IMR-90 (cell line): ENCODE data around the gene TIE1. TPM values are rescaled to one million over a fixed set of nuclear protein-coding genes. Genes with fewer than 3 reads are reported as not detected.

Experiments
- ATAC-seq: fragments of 200-7000 bp; cut with Tn5 transposase; 2 replicates; pipeline ENCODE4 v1.9.1; 2020; ENCODE audit warnings: low read depth, mild to moderate bottlenecking, moderate library complexity
- BruUV-seq: library from RNA; stranded (reverse); fragments of 400-500 nt; replicated peaks from 2 replicates; lab custom pipeline; 2021; lab: Mats Ljungman, UMichigan
- CTCF ChIA-PET: fragments of 300-600 bp; formaldehyde crosslinking; extraction: SDS; loops from one replicate; lab custom pipeline; 2021; ENCODE audit warnings: antibody characterized with exemption; lab: Yijun Ruan, JAX
- POLR2A ChIA-PET: fragments of 300-600 bp; sonication (Branson Sonifier 250); formaldehyde crosslinking; loops from one replicate; lab custom pipeline; 2022; ENCODE audit warnings: antibody characterized with exemption; ENCODE audit not compliant: unreplicated experiment; lab: Charles Lee
- DNase-seq: peaks from one replicate; pipeline ENCODE4 v3.0.0; 2013
- H2AFZ ChIP-seq: replicated peaks from 2 replicates; pipeline ENCODE3; 2013; ENCODE audit warnings: low read length, mild to moderate bottlenecking; ENCODE audit not compliant: poor library complexity
- H2AK5ac ChIP-seq: 2 replicates; pipeline ENCODE4 v1.6.1; 2013; ENCODE audit warnings: low read depth, low read length, inconsistent platforms
- H2AK9ac ChIP-seq: replicated peaks from 2 replicates; pipeline ENCODE3; 2013; ENCODE audit warnings: mild to moderate bottlenecking, low read depth, low read length, moderate library complexity; ENCODE audit not compliant: poor library complexity
- H2BK120ac ChIP-seq: 2 replicates; pipeline ENCODE4 v1.6.1; 2013; ENCODE audit warnings: low read depth, low read length, inconsistent platforms
- H2BK15ac ChIP-seq: 3 replicates; pipeline ENCODE4 v1.6.1; 2013; ENCODE audit warnings: low read depth, low read length, inconsistent platforms
- H2BK20ac ChIP-seq: 2 replicates; pipeline ENCODE4 v1.6.1; 2013; ENCODE audit warnings: low read depth, mild to moderate bottlenecking, inconsistent platforms, low read length, moderate library complexity
- H2BK5ac ChIP-seq: 2 replicates; pipeline ENCODE4 v1.6.1; 2013; ENCODE audit warnings: mild to moderate bottlenecking, low read depth, low read length, inconsistent platforms; ENCODE audit not compliant: poor library complexity, severe bottlenecking
- H3K14ac ChIP-seq: replicated peaks from 2 replicates; pipeline ENCODE4 v1.6.1; 2013; ENCODE audit warnings: low read depth, low read length, inconsistent platforms
- H3K18ac ChIP-seq: 2 replicates; pipeline ENCODE4 v1.6.1; 2013; ENCODE audit warnings: low read depth, low read length, control low read depth
- H3K23ac ChIP-seq: 2 replicates; pipeline ENCODE4 v1.6.1; 2013; ENCODE audit warnings: low read depth, low read length, inconsistent platforms
- H3K27ac ChIP-seq: 2 replicates; pipeline ENCODE4 v1.5.1; 2013; ENCODE audit warnings: mild to moderate bottlenecking, control low read depth, low read length; ENCODE audit not compliant: insufficient read depth
- H3K27me3 ChIP-seq: 2 replicates; pipeline ENCODE4 v1.6.1; 2013; ENCODE audit warnings: low read length; ENCODE audit not compliant: control insufficient read depth, insufficient read depth
- H3K36me3 ChIP-seq: 2 replicates; pipeline ENCODE4 v1.6.1; 2013; ENCODE audit warnings: low read length, mixed read lengths; ENCODE audit not compliant: control insufficient read depth, insufficient read depth
- H3K4ac ChIP-seq: 2 replicates; pipeline ENCODE4 v1.6.1; 2013; ENCODE audit warnings: low read depth, low read length, inconsistent platforms
- H3K4me1 ChIP-seq: 2 replicates; pipeline ENCODE4 v1.6.1; 2013; ENCODE audit warnings: low read length, mixed read lengths; ENCODE audit not compliant: control insufficient read depth, insufficient read depth
- H3K4me2 ChIP-seq: 2 replicates; pipeline ENCODE4 v1.6.1; 2013; ENCODE audit warnings: low read depth, mild to moderate bottlenecking, control low read depth, low read length, moderate library complexity
- H3K4me3 ChIP-seq: 2 replicates; pipeline ENCODE4 v1.5.1; 2013; ENCODE audit warnings: low read depth, mild to moderate bottlenecking, control low read depth, low read length, moderate library complexity; ENCODE audit not compliant: insufficient read depth
- H3K56ac ChIP-seq: 2 replicates; pipeline ENCODE4 v1.6.1; 2013; ENCODE audit warnings: low read length, inconsistent platforms; ENCODE audit not compliant: insufficient read depth; ENCODE audit errors: extremely low read depth
- H3K79me1 ChIP-seq, 2 experiments: 2 replicates each; pipeline ENCODE4 v1.6.1; 2013; ENCODE audit warnings: low read length in 2 of 2, inconsistent platforms in 1 of 2, low read depth in 1 of 2
- H3K9ac ChIP-seq: 2 replicates; pipeline ENCODE4 v1.6.1; 2013; ENCODE audit warnings: low read depth, low read length, control low read depth
- H3K9me1 ChIP-seq: 2 replicates; pipeline ENCODE4 v1.6.1; 2013; ENCODE audit warnings: low read length, inconsistent platforms; ENCODE audit not compliant: insufficient read depth
- H3K9me3 ChIP-seq: 2 replicates; pipeline ENCODE4 v1.6.1; 2013; ENCODE audit warnings: low read length; ENCODE audit not compliant: control insufficient read depth, insufficient read depth
- H4K20me1 ChIP-seq: 2 replicates; pipeline ENCODE4 v1.6.1; 2013; ENCODE audit warnings: low read length, inconsistent platforms; ENCODE audit not compliant: insufficient read depth
- H4K5ac ChIP-seq: 2 replicates; pipeline ENCODE4 v1.6.1; 2013; ENCODE audit warnings: mild to moderate bottlenecking, low read depth, low read length, control low read depth
- H4K8ac ChIP-seq, 2 experiments: 2 replicates each; pipeline ENCODE4 v1.6.1; 2013; ENCODE audit warnings: low read depth in 2 of 2, low read length in 2 of 2, control low read depth in 1 of 2, inconsistent platforms in 1 of 2
- H4K91ac ChIP-seq: 2 replicates; pipeline ENCODE4 v1.6.1; 2013; ENCODE audit warnings: low read depth, low read length, inconsistent platforms; ENCODE audit not compliant: insufficient read depth
- BHLHE40 ChIP-seq: fragments of 150-350 bp; IDR thresholded peaks from 2 replicates; pipeline ENCODE4 v1.6.1; 2016; ENCODE audit warnings: mild to moderate bottlenecking, low read depth, low read length
- CEBPB ChIP-seq: IDR thresholded peaks from 2 replicates; pipeline ENCODE4 v1.6.1; 2012; ENCODE audit warnings: low read depth, low read length, improper control_type of control experiment
- CHD1 ChIP-seq: IDR thresholded peaks from 2 replicates; pipeline ENCODE4 v1.6.1; 2012; ENCODE audit warnings: low read depth, low read length, improper control_type of control experiment
- CTCF ChIP-seq: conservative IDR thresholded peaks from 2 replicates; pipeline ENCODE4 v1.5.1; 2012; ENCODE audit warnings: mild to moderate bottlenecking, low read depth, low read length, improper control_type of control experiment
- FOS ChIP-seq: fragments of 150-350 bp; IDR thresholded peaks from 2 replicates; pipeline ENCODE4 v1.6.1; 2016; ENCODE audit warnings: low read depth, low read length
- MAZ ChIP-seq: IDR thresholded peaks from 2 replicates; pipeline ENCODE4 v1.6.1; 2012; ENCODE audit warnings: low read depth, mild to moderate bottlenecking, low read length, improper control_type of control experiment, moderate library complexity, borderline replicate concordance
- RAD21 ChIP-seq: IDR thresholded peaks from 2 replicates; pipeline ENCODE4 v1.6.1; 2012; ENCODE audit warnings: low read length, improper control_type of control experiment
- RCOR1 ChIP-seq: IDR thresholded peaks from 2 replicates; pipeline ENCODE4 v1.6.1; 2012; ENCODE audit warnings: mild to moderate bottlenecking, low read length, improper control_type of control experiment; ENCODE audit not compliant: insufficient replicate concordance
- SMC3 ChIP-seq: fragments of 150-350 bp; IDR thresholded peaks from 2 replicates; pipeline ENCODE4 v1.6.1; 2016; ENCODE audit warnings: low read depth, mild to moderate bottlenecking, antibody characterized with exemption, low read length, moderate library complexity
- WGBS, 2 experiments: methylation state at CpG; one replicate each; pipeline versions ENCODE4 v1.1.5 to v1.1.7; 2013; ENCODE audit warnings: missing lambda C conversion rate in 2 of 2; ENCODE audit not compliant: insufficient read length in 1 of 2; ENCODE audit errors: extremely low coverage in 2 of 2; 5-methylcytosine and 5-hydroxymethylcytosine counted together
- dilution Hi-C: fragments of 300-500 bp; cut with HindIII; formaldehyde crosslinking; loops from one replicate; pipeline ENCODE4 v1.14.3; 2018; ENCODE audit warnings: low sequenced_read_pairs; ENCODE audit not compliant: unreplicated experiment
- in situ Hi-C: fragments of 300-500 bp; cut with MboI; formaldehyde crosslinking; loops from 3 replicates; pipeline ENCODE4 v1.14.3; 2019; ENCODE audit warnings: low sequenced_read_pairs, inconsistent platforms, mixed read lengths
- intact Hi-C: fragments of 100-400 bp; cut with micrococcal nuclease; formaldehyde crosslinking; loops from 2 replicates; pipeline ENCODE4 v1.10.0; 2022
- polyA plus RNA-seq, 3 experiments: library from polyadenylated mRNA; depleted of rRNA; stranded (reverse); fragments of >200 nt; gene quantifications; 2 replicates each; pipeline ENCODE4 v1.2.3, GENCODE V29; 2012; ENCODE audit warnings: low replicate concordance in 1 of 3
- total RNA-seq: library from RNA; depleted of rRNA; stranded (reverse); fragments of >200 nt; gene quantifications from 2 replicates; pipeline ENCODE4 v1.2.3, GENCODE V29; 2012
- TF ChIP-seq, protein P1 (sequence below): fragments of 150-350 bp; IDR thresholded peaks from 2 replicates; pipeline ENCODE4 v1.6.1; 2017; ENCODE audit warnings: mild to moderate bottlenecking, antibody characterized with exemption, low read length, low read depth

Gene TIE1
- total and polyA plus RNA-seq, 2 of the 4 experiments (the other 2 are of a cell fraction), result 2.3 to 7.5 TPM

GRCh38 chr1:43327549-43328292, 26.9 kb downstream of the TIE1 start:
- no peaks in the 10 kb centered on the region for H4K20me1 ChIP-seq
- no peaks in the 10 kb centered on the region for H3K79me1 ChIP-seq
- DNase-seq (peak; percentile 22), ATAC-seq (no peak)
- no peak overlapping the region for H3K9ac ChIP-seq
- H2BK20ac ChIP-seq, result no peak overlapping the region
- H2AK5ac ChIP-seq, result no peak overlapping the region
- H2AFZ ChIP-seq, result no peak overlapping the region
- no peaks in the 10 kb centered on the region for H3K36me3 ChIP-seq
- no peak overlapping the region for H3K27ac ChIP-seq
- WGBS, 2 experiments, result no CpG with 5 or more reads among the region's 1 CpG
- H3K9me1 ChIP-seq, result peaks cover 5% of the 10 kb centered on the region; the same call in 1 of the 2 replicates
- POLR2A ChIA-PET, result no interaction called here
- H3K27me3 ChIP-seq, result no peaks in the 10 kb centered on the region
- no peak overlapping the region for H3K14ac ChIP-seq
- no peak overlapping the region for H4K5ac ChIP-seq
- no peak overlapping the region for H3K4me2 ChIP-seq
- dilution Hi-C loops, result no loop called here
- H2AK9ac ChIP-seq, result no peak overlapping the region
- H4K91ac ChIP-seq, result no peak overlapping the region
- H3K4me1 ChIP-seq, result peaks cover 8% of the 10 kb centered on the region
- H3K18ac ChIP-seq, result no peak overlapping the region
- intact Hi-C loops, result no loop called here
- H2BK15ac ChIP-seq, result no peak overlapping the region
- TF ChIP-seq RAD21 (no peak), CHD1 (no peak), CEBPB (no peak), MAZ (no peak), RCOR1 (no peak), SMC3 (no peak), FOS (no peak; the same call in 1 of the 2 replicates), CTCF (no peak), BHLHE40 (no peak)
- TF ChIP-seq, protein P1, sequence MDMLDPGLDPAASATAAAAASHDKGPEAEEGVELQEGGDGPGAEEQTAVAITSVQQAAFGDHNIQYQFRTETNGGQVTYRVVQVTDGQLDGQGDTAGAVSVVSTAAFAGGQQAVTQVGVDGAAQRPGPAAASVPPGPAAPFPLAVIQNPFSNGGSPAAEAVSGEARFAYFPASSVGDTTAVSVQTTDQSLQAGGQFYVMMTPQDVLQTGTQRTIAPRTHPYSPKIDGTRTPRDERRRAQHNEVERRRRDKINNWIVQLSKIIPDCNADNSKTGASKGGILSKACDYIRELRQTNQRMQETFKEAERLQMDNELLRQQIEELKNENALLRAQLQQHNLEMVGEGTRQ, result no peak
- H3K56ac ChIP-seq, result no peak overlapping the region
- no peak overlapping the region for H3K4me3 ChIP-seq
- H3K23ac ChIP-seq, result no peak overlapping the region
- CTCF ChIA-PET, result no interaction called here
- in situ Hi-C loops, result no loop called here
- no peak overlapping the region for H2BK120ac ChIP-seq
- peaks cover 2% of the 10 kb centered on the region for H3K9me3 ChIP-seq
- BruUV-seq, result no TSS peak
- no peak overlapping the region for H3K4ac ChIP-seq
- H2BK5ac ChIP-seq, result no peak overlapping the region
- H4K8ac ChIP-seq, result no peak overlapping the region
